Duodenal mucosa (tissue), 2 donors: ENCODE data around the gene WWOX.

Experiments used
- H3K27ac ChIP-seq: one replicate; pipeline ENCODE4 v1.7.0; 2013; ENCODE audit warnings: low read depth, low read length
- H3K27me3 ChIP-seq, 2 donors: one replicate each; pipeline ENCODE4 v1.7.0; 2013; ENCODE audit warnings: low read length in 2 of 2, control low read depth in 1 of 2; ENCODE audit not compliant: insufficient read depth in 2 of 2, control insufficient read depth in 1 of 2
- H3K36me3 ChIP-seq, 2 donors: one replicate each; pipeline ENCODE4 v1.7.0; 2013; ENCODE audit warnings: low read length in 2 of 2, control low read depth in 1 of 2; ENCODE audit not compliant: insufficient read depth in 2 of 2, control insufficient read depth in 1 of 2
- H3K4me1 ChIP-seq, 2 donors: one replicate each; pipeline ENCODE4 v1.7.0; 2013; ENCODE audit warnings: low read length in 2 of 2, control low read depth in 1 of 2; ENCODE audit not compliant: insufficient read depth in 2 of 2, control insufficient read depth in 1 of 2
- H3K4me3 ChIP-seq, 2 donors: one replicate each; pipeline ENCODE4 v1.7.0; 2013; ENCODE audit warnings: low read length in 2 of 2, low read depth in 1 of 2
- H3K9ac ChIP-seq, 2 donors: one replicate each; pipeline ENCODE4 v1.7.0; 2013; ENCODE audit warnings: low read length in 2 of 2, low read depth in 1 of 2
- H3K9me3 ChIP-seq, 2 donors: one replicate each; pipeline ENCODE4 v1.7.0; 2013; ENCODE audit warnings: low read length in 2 of 2, control low read depth in 1 of 2; ENCODE audit not compliant: control insufficient read depth in 1 of 2

WWOX gene

GRCh38 chr16:78785218-78785617, 685.8 kb downstream of the WWOX start:
- Histone ChIP-seq H3K4me1 (no peaks in the 10 kb centered on the region), H3K9me3 (no peaks in the 10 kb centered on the region), H3K27ac (no peak overlapping the region), H3K4me3 (no peak overlapping the region), H3K9ac (no peak overlapping the region), H3K36me3 (no peaks in the 10 kb centered on the region), H3K27me3 (no peaks in the 10 kb centered on the region)

GRCh38 chr16:78786635-78787034, 687.2 kb downstream of the WWOX start:
- H3K36me3 ChIP-seq, result no peaks in the 10 kb centered on the region

DNA sequence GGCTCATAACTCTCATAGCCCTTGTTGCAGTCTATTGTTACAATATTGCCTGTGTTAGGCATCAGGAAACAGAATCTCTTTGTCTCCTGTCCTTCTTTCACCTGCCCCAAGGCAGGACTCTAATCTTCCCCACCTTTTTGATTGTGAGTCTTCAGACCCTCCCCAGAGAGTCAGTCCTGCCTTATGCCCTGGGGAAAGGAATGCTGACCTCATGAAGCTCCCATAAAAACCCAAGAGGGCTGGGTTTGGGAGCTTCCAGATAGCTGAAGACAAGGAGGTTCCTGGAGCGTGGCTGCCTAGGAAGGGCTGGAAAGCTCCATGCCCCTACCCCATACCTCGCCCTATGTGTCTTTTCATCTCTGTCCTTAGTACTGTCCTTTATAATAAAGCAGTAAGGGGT, 688.8 kb downstream of the WWOX start:
- Histone ChIP-seq H3K36me3 (no peaks in the 10 kb centered on the region), H3K27ac (no peak overlapping the region), H3K4me1 (no peaks in the 10 kb centered on the region), H3K9me3 (no peaks in the 10 kb centered on the region), H3K4me3 (no peak overlapping the region), H3K27me3 (no peaks in the 10 kb centered on the region), H3K9ac (no peak overlapping the region)

More at GRCh38 chr16:78786635-78787034, 687.2 kb downstream of the WWOX start:
- H3K9me3 ChIP-seq, result no peaks in the 10 kb centered on the region
- H3K9ac ChIP-seq, result no peak overlapping the region
- no peak overlapping the region for H3K27ac ChIP-seq
- H3K4me1 ChIP-seq, result no peaks in the 10 kb centered on the region
- H3K27me3 ChIP-seq, result no peaks in the 10 kb centered on the region
- H3K4me3 ChIP-seq, result no peak overlapping the region

GRCh38 chr16:78788696-78789095, 689.2 kb downstream of the WWOX start:
- no peaks in the 10 kb centered on the region for H3K9me3 ChIP-seq
- no peak overlapping the region for H3K27ac ChIP-seq
- H3K27me3 ChIP-seq, result no peaks in the 10 kb centered on the region
- no peak overlapping the region for H3K4me3 ChIP-seq
- H3K9ac ChIP-seq, result no peak overlapping the region
- H3K36me3 ChIP-seq, result no peaks in the 10 kb centered on the region
- H3K4me1 ChIP-seq, result no peaks in the 10 kb centered on the region

- Histone ChIP-seq H3K27me3 (no peaks in the 10 kb centered on the region), H3K4me1 (no peaks in the 10 kb centered on the region), H3K4me3 (no peak overlapping the region), H3K9ac (no peak overlapping the region), H3K36me3 (no peaks in the 10 kb centered on the region), H3K9me3 (no peaks in the 10 kb centered on the region), H3K27ac (no peak overlapping the region)
Measured at GRCh38 chr16:78789561-78789960, 690.1 kb downstream of the WWOX start.

DNA sequence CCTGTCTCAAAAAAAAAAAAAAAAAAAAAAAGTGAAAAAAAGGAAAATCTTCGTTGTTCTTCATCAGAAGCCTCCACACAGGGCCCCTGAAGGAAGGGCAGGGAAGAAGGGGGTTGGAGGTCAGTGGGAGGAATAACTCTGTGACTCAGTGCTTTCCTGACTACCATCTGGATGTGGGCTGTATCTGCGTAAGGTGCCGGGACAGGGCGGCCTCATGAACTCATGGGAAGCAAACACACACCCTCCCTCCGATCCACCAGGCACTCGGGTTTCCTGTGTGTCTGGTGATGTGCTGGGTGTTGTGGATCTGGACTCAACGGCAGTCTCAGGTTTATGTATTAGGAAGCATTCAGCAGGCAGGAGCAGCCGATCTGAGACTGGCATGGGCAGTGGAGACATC, 691.6 kb downstream of the WWOX start:
- Histone ChIP-seq H3K27ac (no peak overlapping the region), H3K4me3 (no peak overlapping the region), H3K9ac (no peak overlapping the region), H3K4me1 (no peaks in the 10 kb centered on the region), H3K27me3 (no peaks in the 10 kb centered on the region), H3K9me3 (no peaks in the 10 kb centered on the region), H3K36me3 (no peaks in the 10 kb centered on the region)

- Histone ChIP-seq H3K36me3 (no peaks in the 10 kb centered on the region), H3K9ac (no peak overlapping the region), H3K27me3 (no peaks in the 10 kb centered on the region)
Measured at GRCh38 chr16:78791926-78792325, 692.5 kb downstream of the WWOX start.

GRCh38 chr16:78792952-78793351, 693.5 kb downstream of the WWOX start:
- Histone ChIP-seq H3K4me1 (no peaks in the 10 kb centered on the region), H3K36me3 (no peaks in the 10 kb centered on the region), H3K4me3 (no peak overlapping the region), H3K27me3 (no peaks in the 10 kb centered on the region), H3K27ac (no peak overlapping the region), H3K9ac (no peak overlapping the region), H3K9me3 (no peaks in the 10 kb centered on the region)

More at GRCh38 chr16:78791926-78792325, 692.5 kb downstream of the WWOX start:
- Histone ChIP-seq H3K9me3 (no peaks in the 10 kb centered on the region), H3K4me3 (no peak overlapping the region), H3K27ac (no peak overlapping the region), H3K4me1 (no peaks in the 10 kb centered on the region)

DNA sequence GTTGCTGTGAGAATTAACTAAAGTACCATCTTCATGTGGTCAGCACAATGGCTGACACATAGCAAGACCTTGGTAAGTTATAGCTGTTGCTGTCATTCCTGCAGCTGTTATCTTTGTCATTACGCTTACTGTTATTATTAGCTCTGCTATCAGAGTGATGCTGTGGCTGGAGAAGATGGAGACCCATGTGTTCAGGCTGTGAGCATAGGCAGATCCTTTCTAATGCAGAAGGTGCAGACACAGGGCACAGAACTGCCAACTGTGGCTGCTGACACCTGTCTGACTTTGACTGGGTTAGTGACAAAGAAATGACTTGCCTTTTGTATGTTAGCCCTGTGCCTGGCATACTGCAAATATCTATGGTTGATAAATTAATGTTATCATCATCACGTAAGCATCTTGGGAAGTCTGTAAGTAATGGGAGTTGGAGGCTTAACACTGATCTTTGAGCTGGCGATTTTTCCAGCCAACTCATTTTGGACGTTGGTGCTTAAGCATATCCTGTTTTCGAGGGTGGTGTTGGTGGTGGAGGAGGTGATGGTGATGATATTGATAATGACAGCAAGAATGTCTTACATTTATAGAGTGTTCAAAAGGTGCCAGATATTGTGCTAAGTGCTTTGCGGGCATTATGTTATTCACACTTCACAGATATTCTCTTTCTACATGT, 695.3 kb downstream of the WWOX start:
- H3K27me3 ChIP-seq, result no peaks in the 10 kb centered on the region
- no peak overlapping the region for H3K27ac ChIP-seq
- H3K9me3 ChIP-seq, result no peaks in the 10 kb centered on the region
- no peaks in the 10 kb centered on the region for H3K36me3 ChIP-seq
- H3K4me3 ChIP-seq, result no peak overlapping the region
- H3K9ac ChIP-seq, result no peak overlapping the region
- H3K4me1 ChIP-seq, result no peaks in the 10 kb centered on the region

DNA sequence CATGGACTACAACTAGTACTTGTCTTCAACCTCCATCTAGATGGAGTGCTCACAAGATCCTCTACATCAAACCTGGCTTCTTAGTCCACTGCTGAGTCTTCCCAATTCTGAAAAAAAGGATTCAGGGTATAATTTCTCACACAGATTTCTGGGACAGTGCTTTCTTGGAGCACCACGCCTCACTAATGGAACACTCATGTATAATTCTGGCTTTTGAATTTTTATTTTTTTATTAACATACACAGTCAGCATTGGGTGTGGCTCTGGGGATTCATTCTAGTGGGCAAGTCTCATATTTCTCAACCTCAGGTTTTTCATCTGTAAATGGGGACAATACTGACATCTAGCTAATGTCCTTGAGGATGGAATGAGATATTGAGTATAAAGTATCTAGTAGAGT, 696.0 kb downstream of the WWOX start:
- no peaks in the 10 kb centered on the region for H3K36me3 ChIP-seq
- H3K9ac ChIP-seq, result no peak overlapping the region
- no peaks in the 10 kb centered on the region for H3K4me1 ChIP-seq
- H3K27ac ChIP-seq, result no peak overlapping the region
- H3K9me3 ChIP-seq, result no peaks in the 10 kb centered on the region
- H3K4me3 ChIP-seq, result no peak overlapping the region
- H3K27me3 ChIP-seq, result no peaks in the 10 kb centered on the region
